Peyer's patch (tissue), 4 donors: ENCODE results near the gene GALNT12.

Source experiments
- POLR2A ChIP-seq, 2 donors: fragments of 450-650 bp; IDR thresholded peaks; one replicate each; pipeline ENCODE4 v1.5.1; 2017; ENCODE audit warnings: antibody characterized with exemption in 2 of 2, mild to moderate bottlenecking in 2 of 2, moderate library complexity in 2 of 2
- TF ChIP-seq, protein P1 (sequence below), 6 experiments: fragments of 450-650 bp in 4 of 6; fragments of 200-600 bp in 2 of 6; sonication (generic) in 1 of 6; IDR thresholded peaks; one replicate each; pipeline ENCODE4 v1.5.1; 2017 to 2019; ENCODE audit warnings: antibody characterized with exemption in 6 of 6, mild to moderate bottlenecking in 3 of 6, moderate library complexity in 1 of 6

DNA sequence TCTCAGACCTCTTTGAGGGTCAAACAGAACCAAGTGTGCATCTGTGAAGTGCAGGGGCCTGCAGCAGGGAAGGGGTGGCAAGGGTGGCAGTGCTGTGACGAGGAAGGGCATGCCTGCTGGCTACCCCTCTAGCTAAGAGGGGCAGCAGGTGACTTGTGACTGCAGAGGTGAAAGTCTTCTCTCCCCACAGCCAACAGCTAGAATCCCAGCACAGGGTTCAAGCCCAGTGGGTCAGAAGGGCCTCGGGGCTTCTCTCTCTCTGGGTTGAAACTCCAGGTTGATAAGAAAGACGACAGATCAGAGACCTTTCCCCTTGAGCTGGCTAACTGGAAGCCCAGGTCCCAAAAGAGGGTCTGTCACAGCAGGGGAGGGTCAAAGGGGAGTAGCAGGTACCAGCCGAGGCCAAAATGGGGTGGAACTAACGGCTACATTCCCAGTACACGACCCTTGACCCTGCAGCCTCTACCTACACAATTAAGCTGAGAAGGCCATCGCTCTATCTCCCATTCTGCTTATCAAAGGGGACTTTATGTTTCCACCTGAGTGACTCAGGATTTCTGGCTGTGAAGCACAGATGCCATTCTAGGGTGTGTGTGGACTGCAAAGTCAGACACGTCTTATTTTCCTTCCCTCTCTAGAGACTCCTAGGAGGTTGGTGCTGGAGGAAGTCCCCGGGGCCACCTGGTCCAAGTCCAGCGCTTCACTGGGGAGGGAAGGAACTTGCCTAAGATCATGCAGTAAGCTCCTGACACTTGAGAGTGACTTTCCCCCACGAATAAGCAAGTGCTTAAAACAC, 25.7 kb upstream of the GALNT12 start:
- TF ChIP-seq, protein P1, sequence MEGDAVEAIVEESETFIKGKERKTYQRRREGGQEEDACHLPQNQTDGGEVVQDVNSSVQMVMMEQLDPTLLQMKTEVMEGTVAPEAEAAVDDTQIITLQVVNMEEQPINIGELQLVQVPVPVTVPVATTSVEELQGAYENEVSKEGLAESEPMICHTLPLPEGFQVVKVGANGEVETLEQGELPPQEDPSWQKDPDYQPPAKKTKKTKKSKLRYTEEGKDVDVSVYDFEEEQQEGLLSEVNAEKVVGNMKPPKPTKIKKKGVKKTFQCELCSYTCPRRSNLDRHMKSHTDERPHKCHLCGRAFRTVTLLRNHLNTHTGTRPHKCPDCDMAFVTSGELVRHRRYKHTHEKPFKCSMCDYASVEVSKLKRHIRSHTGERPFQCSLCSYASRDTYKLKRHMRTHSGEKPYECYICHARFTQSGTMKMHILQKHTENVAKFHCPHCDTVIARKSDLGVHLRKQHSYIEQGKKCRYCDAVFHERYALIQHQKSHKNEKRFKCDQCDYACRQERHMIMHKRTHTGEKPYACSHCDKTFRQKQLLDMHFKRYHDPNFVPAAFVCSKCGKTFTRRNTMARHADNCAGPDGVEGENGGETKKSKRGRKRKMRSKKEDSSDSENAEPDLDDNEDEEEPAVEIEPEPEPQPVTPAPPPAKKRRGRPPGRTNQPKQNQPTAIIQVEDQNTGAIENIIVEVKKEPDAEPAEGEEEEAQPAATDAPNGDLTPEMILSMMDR (IDR thresholded peaks at IDR 0.05) = no peak
- no peak for TF ChIP-seq POLR2A (IDR thresholded peaks at IDR 0.05)
